Measurements from ENCODE around the gene TLCD3B. TPM values are rescaled to one million over a fixed set of nuclear protein-coding genes. Genes with fewer than 3 reads are reported as not detected.

Gene TLCD3B
- total and polyA plus RNA-seq, 9 of the 15 experiments (the other 6 are each of a cell fraction or from before 2014, with no cell fraction given): 0.10 to 0.52 (median 0.23) TPM; not detected in 4

DNA sequence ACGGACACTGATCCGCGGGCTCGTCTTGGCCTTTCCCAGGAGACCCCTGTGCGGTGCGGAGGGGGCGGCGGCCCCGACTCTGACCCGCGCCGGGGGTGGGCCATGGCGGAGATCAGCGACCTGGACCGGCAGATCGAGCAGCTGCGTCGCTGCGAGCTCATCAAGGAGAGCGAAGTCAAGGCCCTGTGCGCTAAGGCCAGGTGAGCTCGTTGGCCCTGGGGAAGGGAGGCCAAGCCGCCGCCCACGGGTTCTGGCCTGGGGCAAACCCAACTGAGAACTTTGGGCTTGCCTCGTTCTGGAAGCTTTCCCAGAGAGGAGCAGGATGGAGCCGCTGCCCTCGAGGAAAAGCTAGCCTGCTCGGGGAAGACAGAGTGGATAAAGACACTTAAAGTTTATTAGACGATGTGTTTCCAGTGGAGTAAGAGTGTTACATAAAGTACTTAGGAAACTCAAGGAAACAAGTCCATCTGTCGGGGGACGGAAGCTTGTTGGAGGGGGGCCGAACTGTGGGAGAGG, 45.3 kb upstream of the TLCD3B start:
- peaks cover 58% of the 10 kb centered on the region for H3K36me3 ChIP-seq (ENCODE audit: control insufficient read depth, insufficient read depth, low read length)
- no peaks in the 10 kb centered on the region for H3K9me1 ChIP-seq (ENCODE audit: control insufficient read depth, insufficient read depth, low read length)
- peak overlapping the region; percentile 97 for H3K27ac ChIP-seq (ENCODE audit: extremely low read depth, low read depth, low read length)
- ChIA-PET POLR2A (interaction anchor here (0.6 to 7.5 kb wide), 8 partner anchors 9 to 539 kb away, joined by 3 to 59 read pairs (median 4); partner anchors contain the start of genes ALDOA and TBX6), CTCF (ENCODE audit: low intra/inter-chr PET ratio) (no interaction called here)
- H3K79me2 ChIP-seq (ENCODE audit: control insufficient read depth, insufficient read depth, low read length): peaks cover 50% of the 10 kb centered on the region
- in situ Hi-C loops (cut with MboI): no loop called here
- DNase-seq (ENCODE audit: extremely low read depth in 1 of 4, low spot score in 3 of 4) (peak in 1 of 4 experiments; percentile 41), FAIRE-seq (no peak), ATAC-seq (peak; percentile 45)
- peaks cover 8% of the 10 kb centered on the region; the same call in 1 of the 2 replicates for H4K20me1 ChIP-seq (replicated peaks; ENCODE audit: control insufficient read depth, insufficient read depth, low read length)
- no peaks in the 10 kb centered on the region for H3K27me3 ChIP-seq (ENCODE audit: control insufficient read depth in 2 of 2, insufficient read depth in 2 of 2, low read length in 2 of 2)
- BruUV-seq (replicated peaks): no TSS peak
- H3K4me1 ChIP-seq (replicated peaks in 1 of 2; ENCODE audit: control insufficient read depth in 2 of 2, insufficient read depth in 2 of 2, low read length in 2 of 2): peaks cover 13 to 24% of the 10 kb centered on the region in 2 experiments
- H2AFZ ChIP-seq (ENCODE audit: low read depth, low read length): no peak overlapping the region
- no peaks in the 10 kb centered on the region for H3K9me3 ChIP-seq (replicated peaks; ENCODE audit: control insufficient read depth, insufficient read depth, low read depth, low read length)
- peak overlapping the region; percentile 94 for H3K4me3 ChIP-seq
- peak overlapping the region; percentile 98 for H3K4me2 ChIP-seq (ENCODE audit: insufficient read depth, low read length)
- WGBS (ENCODE audit: insufficient coverage, low coverage, missing lambda C conversion rate): under 1% methylated on average over 29 of the region's 33 CpGs
- peak overlapping the region; percentile 95 to 99 for H3K9ac ChIP-seq (ENCODE audit: insufficient read depth in 1 of 2, low read depth in 2 of 2, low read length in 2 of 2)
- intact Hi-C loops (cut with micrococcal nuclease): no loop called here
- TF ChIP-seq THRAP3 (IDR thresholded peaks at IDR 0.05; ENCODE audit: borderline replicate concordance): no peak
- no peak for TF ChIP-seq BRCA1 (IDR thresholded peaks at IDR 0.05)
- TF ChIP-seq BRCA1 (CRISPR knock-in tag; IDR thresholded peaks at IDR 0.05): 0 out of 2 replicates have a peak, but pooled peaks have one; percentile 78
- 0 out of 2 replicates have a peak, but pooled peaks have one; percentile 24 for TF ChIP-seq ZBTB7A (IDR thresholded peaks at IDR 0.05; ENCODE audit: borderline replicate concordance, control insufficient read depth, low read depth, low read length)
- no peak for TF ChIP-seq ZNF644 (tag; IDR thresholded peaks at IDR 0.05; ENCODE audit: low read depth)
- peak; percentile 51 for TF ChIP-seq SAP30 (IDR thresholded peaks at IDR 0.05; ENCODE audit: borderline replicate concordance, insufficient read depth, low read depth, low read length, poor library complexity, severe bottlenecking)
- TF ChIP-seq ZNF511 (CRISPR knock-in tag; IDR thresholded peaks at IDR 0.05): 0 out of 2 replicates have a peak, but pooled peaks have one; percentile 12
- TF ChIP-seq, protein P1, sequence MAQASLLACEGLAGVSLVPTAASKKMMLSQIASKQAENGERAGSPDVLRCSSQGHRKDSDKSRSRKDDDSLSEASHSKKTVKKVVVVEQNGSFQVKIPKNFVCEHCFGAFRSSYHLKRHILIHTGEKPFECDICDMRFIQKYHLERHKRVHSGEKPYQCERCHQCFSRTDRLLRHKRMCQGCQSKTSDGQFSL (CRISPR knock-in tag; IDR thresholded peaks at IDR 0.05): no peak
- TF ChIP-seq, protein P1 (tag; IDR thresholded peaks at IDR 0.05): no peak
- TF ChIP-seq ZNF316 (IDR thresholded peaks at IDR 0.05): no peak
- TF ChIP-seq, protein P2, sequence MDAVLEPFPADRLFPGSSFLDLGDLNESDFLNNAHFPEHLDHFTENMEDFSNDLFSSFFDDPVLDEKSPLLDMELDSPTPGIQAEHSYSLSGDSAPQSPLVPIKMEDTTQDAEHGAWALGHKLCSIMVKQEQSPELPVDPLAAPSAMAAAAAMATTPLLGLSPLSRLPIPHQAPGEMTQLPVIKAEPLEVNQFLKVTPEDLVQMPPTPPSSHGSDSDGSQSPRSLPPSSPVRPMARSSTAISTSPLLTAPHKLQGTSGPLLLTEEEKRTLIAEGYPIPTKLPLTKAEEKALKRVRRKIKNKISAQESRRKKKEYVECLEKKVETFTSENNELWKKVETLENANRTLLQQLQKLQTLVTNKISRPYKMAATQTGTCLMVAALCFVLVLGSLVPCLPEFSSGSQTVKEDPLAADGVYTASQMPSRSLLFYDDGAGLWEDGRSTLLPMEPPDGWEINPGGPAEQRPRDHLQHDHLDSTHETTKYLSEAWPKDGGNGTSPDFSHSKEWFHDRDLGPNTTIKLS (IDR thresholded peaks at IDR 0.05; ENCODE audit: borderline replicate concordance, low read depth): no peak
- TF ChIP-seq TBL1XR1 (IDR thresholded peaks at IDR 0.05; ENCODE audit: low read length in 2 of 2): no peak
- TF ChIP-seq KAT2B (IDR thresholded peaks at IDR 0.05; ENCODE audit: low read depth, low read length): no peak
- TF ChIP-seq ZNF707 (CRISPR knock-in tag; conservative IDR thresholded peaks at IDR 0.05): no peak
- TF ChIP-seq, protein P3, sequence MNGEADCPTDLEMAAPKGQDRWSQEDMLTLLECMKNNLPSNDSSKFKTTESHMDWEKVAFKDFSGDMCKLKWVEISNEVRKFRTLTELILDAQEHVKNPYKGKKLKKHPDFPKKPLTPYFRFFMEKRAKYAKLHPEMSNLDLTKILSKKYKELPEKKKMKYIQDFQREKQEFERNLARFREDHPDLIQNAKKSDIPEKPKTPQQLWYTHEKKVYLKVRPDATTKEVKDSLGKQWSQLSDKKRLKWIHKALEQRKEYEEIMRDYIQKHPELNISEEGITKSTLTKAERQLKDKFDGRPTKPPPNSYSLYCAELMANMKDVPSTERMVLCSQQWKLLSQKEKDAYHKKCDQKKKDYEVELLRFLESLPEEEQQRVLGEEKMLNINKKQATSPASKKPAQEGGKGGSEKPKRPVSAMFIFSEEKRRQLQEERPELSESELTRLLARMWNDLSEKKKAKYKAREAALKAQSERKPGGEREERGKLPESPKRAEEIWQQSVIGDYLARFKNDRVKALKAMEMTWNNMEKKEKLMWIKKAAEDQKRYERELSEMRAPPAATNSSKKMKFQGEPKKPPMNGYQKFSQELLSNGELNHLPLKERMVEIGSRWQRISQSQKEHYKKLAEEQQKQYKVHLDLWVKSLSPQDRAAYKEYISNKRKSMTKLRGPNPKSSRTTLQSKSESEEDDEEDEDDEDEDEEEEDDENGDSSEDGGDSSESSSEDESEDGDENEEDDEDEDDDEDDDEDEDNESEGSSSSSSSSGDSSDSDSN (IDR thresholded peaks at IDR 0.05; ENCODE audit: borderline replicate concordance in 1 of 2, low read depth in 2 of 2, low read length in 2 of 2): 0 out of 4 replicates have a peak, but pooled peaks of 1 of the 2 experiments have one; percentile 32

All from K562 (cell line).